GM18858 (cell line): Measurements from ENCODE around the gene ATIC.

Experiments used
- ATAC-seq: cut with Tn5 transposase; IDR thresholded peaks from one replicate; pipeline ENCODE4 v1.9.1; 2021; ENCODE audit not compliant: unreplicated experiment

The ATIC gene

DNA sequence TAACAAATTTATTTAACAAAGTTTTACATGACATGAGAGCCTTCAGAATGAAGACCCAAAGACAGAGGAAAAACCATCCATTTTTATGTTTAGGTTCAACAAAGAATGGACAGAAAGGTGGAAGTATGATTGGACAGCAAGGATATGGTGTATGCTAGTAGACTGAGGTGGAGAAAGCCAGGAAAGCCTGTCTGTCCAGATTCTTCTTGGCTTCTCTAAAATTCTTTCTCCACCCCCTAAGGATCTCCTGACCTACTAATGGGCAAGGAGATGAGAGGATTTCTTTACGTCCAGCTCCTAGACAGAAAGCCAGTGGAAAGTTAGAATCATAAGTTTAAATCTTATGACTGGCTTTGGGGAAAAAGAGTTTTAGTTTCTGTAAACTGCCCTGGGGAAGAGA lies 3.0 kb downstream of the ATIC start:
- no peak for ATAC-seq

DNA sequence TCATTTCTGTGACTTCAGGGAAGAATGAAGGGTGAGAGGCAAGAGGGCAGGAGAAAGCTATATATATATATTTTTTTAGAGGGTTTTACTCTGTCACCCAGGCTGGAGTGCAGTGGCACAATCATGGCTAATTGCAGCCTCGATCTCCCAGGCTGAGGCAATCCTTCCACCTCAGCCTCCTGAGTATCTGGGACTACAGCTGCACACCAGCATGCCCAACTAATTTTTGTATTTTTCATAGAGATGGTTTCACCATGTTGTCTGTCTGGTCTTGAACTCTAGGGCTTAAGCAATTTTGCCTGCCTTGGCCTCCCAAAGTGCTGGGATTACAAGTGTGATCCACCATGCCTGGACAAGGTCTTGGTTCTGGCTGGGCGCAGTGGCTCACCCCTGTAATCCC lies 3.4 kb downstream of the ATIC start:
- ATAC-seq = no peak

DNA sequence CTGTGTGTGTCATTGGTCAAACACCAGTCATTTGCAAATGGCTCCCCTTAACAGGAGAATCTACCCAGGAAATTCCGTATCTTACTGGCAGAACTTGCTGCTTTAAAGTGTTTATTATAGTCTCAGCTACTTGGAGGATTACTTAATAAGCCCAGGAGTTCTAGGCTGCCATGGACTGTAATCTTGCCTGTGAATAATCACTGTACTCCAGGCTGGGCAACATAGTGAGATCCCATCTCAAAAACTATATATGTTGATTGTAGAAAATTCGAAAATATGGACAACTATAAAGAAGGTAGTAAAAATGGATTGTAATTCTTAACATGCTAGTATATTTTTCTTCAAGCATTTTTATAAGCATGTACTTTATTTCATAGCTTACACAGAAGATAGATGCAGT lies 4.5 kb downstream of the ATIC start:
- ATAC-seq = no peak

DNA sequence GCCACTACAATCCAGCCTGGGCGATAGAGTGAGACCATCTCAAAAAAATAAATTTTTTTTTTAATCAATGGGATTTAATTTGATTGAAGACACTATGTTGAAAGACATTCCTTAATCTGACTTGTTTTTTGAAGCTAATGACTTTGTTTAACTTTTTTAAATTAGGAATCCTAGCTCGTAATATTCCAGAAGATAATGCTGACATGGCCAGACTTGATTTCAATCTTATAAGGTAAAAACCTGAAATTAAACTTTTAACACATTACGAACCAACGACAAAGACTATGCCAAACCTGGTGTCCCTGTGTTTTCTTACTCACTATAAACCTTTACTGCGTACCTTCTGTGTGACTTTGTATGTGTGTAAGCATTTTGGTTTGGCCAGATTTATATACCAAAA lies 7.6 kb downstream of the ATIC start:
- no peak for ATAC-seq

DNA sequence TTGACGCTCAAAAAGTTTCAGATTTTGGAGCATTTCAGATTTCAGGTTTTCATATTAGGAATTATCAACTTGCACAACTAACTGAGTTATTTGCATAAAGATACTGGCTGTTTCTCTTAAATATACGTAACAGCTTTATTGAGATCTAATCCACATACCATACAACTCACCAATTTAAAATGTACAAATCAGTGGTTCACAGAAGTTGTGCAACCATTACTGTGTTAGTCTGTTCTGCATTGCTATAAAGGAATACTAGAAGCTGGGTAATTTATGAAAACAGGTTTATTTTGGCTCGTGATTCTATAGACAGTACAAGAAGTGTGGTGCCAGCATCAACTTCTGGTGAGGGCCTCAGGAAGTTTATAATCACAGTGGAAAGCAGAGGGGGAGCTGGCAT lies 8.2 kb downstream of the ATIC start:
- ATAC-seq = no peak

DNA sequence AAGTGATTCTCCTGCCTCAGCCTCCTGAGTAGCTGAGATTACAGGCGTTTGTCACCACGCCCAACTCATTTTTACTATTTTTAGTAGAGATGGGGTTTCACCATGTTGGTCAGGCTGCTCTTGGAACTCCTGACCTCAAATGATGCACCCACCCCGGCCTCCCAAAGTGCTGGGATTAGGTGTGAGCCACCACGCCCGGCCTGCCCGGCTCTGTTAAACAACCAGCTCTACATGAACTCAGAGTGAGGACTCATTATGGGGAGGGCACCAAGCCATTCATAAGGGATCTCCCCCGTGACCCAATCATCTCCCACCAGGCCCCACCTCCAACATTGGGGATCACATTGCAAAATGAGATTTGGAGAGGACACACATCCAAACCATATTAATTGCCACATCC lies 8.8 kb downstream of the ATIC start:
- ATAC-seq = no peak

DNA sequence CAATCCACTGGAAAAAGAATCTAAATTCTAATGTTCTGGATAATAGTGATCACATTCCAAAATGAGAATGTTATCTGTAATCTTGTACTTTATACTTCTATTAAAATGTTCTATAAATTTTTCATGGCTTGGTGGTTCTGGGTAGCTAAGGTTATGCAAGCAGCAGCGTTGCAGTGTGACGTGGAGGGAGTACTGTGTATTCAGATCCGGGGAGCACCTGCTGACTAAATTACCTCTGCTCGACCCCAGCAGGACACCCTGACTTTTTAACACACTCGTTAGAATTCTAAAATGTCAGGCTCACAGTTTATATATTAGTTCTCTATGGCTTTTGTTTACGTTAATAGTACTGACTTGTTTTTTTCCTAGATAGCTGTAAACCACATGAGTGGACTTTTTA lies 13.0 kb downstream of the ATIC start:
- no peak for ATAC-seq

DNA sequence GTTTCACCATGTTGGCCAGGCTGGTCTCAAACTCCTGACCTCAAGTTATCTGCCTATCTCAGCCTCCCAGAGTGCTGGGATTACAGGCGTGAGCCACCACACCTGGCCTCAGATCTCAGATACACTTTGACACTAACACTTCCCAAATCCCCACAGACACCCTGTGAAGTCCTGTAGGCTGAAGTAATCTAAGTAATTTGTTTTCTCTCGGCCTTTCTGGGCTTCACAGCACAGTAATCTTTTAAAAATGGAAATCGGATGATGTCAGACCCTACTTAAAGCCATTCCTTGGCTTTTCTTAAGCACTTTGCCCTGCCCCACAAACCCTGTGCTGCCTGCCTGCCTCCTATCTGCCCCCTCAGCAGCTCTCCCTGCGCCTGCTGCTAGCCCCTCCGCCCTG lies 16.2 kb downstream of the ATIC start:
- no peak for ATAC-seq

DNA sequence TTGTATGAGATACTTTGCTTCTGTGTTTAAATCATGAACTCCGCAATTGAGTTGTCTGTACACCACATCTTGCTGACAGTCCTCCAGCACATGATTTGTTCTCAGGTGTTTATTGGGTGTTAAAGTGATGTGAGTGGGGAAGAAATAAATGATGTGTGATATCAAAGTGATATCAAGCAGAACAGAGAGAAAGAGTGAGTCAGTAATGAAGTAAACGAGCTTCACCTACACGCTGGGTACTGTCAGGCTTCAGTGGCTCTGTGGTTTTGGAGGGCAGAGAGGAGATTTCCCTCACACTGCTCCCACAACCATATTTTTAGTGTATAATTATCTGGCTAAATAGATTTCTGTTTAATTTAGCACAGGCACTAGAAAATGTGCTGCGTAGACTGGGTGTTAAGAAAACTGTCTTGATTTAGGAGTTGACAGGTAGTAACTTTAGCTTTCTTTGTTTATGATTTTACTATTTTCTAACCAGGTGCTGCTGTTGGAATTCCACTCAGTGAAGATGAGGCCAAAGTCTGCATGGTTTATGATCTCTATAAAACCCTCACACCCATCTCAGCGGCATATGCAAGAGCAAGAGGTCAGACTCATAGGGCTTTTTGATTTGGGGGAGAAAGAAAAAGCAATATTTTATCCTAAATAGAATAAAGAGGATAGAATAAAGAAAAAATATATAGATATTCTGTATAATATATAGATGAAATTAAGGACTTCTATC lies 21.2 kb downstream of the ATIC start:
- peak; percentile 88 for ATAC-seq

DNA sequence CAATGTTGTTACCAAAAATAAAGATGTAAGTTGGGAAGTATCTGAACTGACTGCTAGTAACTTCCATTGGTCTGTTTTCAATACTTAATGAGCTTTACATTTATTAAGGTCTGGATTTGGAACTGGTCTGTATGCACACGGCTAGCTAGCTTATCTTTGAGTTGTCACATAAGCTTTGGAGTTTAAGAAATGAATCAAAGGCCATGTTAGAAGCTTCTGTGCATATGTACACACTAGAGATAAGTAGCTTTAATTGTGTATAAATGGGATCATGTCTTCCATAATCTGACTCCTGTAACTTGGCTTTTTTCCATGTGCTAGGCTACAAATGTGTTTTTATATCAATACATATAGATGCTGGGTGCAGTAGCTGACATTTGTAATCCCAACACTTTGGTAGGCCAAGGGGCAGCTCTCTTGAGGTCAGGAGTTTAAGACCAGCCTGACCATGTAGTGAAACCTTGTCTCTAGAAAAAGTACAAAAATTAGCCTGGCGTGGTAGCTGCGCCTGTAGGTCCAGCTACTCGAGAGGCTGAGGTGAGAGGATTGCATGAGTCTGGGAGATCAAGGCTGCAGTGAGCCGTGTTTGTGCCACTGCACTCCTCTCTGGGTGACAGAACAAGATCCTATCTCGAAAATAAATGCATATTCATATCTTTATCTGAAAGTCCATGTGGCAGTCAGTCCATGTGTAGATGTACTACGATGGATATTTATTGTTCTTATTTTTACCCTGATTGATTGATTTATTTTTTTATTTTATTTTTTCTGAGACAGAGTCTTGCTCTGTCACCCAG lies 27.2 kb downstream of the ATIC start:
- ATAC-seq = no peak

DNA sequence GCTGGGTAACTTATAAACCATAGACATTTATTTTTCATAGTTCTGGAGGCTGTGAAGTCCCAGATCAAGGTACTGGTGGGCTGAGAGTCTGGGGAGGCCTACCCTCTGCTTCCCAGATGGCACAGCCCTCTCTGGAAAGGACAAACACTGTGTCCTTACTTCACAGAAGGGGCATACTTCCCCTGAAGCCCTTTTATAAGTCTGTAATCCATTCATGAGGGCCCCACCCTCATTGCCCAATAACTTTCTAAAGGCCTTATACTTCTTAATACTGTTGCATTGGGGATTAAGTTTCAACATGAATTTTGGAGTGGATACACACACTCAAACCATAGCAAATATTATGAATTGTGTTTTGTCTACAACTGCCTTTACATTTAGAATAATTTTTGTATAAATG lies 36.0 kb downstream of the ATIC start:
- ATAC-seq = no peak

DNA sequence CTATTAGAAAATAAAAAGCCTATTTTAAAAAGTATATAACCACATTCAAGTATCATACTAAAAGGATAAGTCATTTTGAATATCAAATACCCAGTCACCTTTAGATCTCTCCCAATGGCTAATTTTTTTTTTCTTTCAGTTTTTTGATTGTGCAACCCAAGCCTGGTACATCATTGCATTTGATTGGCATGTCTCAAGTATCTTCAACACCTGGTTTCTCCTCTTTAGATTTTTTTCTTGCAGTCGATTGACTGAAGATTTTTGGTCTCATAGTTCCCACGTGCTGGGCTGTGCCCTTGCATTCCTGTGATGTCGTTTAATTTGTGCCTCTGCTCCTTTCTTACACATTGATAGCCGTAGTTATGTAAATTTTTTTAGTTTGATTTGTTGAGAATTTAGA lies 40.7 kb downstream of the ATIC start:
- ATAC-seq = no peak

DNA sequence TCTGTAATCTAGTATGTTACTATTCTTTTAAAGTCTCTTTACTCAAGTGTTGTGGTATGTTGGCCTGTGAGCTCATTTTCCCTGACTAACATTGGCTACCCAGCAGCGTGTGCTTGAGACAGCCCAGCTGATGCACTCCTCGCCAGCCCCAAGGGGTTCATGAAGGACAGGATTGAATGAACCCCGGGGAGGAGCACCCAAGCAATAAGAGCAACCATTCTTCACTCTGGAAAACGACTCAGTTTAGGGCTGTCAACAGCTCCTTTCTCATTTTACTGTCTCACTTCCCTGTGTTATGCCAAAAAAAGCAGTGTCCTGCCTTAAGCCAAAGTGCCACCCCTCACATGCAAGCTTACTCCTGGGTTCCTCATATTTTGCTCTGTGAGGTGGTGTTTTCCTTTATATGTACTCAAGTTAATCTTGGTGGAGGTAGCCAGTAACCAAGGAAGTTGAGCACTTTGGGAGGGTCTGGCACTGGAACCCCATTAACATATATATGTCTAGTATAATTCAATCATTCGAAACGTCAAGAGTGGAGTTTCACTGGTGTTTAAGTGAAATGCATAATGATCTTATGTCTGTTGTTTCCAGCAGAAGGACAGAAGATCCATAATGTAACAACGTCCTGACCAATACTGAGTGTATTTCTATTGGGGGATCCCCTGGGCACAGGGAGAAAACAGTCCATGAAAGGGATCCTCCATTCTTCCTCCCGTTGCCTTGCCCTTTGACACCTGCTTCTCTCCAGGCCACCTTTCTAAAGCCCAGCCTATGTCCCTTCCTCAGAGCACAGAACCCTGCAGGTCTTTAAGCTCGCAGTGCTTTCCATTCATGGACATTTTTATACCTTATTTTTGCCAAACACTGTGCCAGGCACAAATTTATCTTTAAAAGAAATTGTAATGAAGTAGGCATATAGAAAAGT lies 43.2 kb downstream of the ATIC start:
- no peak for ATAC-seq

DNA sequence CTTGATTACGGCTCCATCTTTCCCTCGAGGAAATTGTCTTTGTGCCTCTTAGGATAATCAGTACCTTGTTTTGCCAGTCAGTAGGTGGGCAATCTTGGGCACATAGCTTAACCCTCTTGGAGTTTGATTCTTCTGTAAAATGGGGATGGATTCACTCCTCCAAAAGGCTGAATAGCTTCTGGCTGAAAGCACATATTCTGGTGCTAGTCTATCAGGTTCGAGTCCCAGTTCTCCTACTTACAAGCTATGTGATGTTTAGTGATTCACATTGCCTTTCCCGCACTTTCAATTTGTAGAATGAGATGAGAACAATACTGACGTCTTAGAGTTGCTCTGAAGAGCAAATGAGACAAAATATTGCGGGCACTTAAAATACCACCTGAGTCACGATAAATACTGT lies 43.9 kb downstream of the ATIC start:
- no peak for ATAC-seq

DNA sequence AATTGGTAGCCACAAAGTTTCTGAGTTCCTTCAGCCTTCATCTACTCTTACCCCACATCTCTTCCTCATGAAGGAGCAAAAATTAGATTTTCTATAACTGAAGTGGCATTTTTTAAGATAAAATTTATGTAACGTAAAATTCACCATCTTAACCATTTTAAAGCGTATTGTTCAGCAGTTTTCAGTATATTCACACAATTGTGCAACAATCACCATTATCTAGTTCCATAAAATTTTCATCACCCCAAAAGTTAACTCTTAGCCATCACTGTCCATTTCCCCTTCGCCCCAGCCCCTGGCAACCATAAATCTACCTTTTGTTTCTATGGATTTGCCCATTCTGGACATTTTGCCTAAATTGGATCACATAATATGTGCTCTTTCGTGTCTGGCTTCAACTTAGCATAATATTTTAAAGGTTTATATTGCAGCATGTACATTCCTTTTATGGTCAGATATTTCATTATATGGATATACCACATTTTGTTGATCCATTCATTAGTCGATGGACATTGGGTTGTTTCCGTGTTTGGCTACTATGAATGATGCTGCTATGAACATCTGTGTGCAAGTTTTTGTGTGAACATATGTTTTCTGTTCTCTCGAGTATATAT lies 44.6 kb downstream of the ATIC start:
- ATAC-seq = no peak

DNA sequence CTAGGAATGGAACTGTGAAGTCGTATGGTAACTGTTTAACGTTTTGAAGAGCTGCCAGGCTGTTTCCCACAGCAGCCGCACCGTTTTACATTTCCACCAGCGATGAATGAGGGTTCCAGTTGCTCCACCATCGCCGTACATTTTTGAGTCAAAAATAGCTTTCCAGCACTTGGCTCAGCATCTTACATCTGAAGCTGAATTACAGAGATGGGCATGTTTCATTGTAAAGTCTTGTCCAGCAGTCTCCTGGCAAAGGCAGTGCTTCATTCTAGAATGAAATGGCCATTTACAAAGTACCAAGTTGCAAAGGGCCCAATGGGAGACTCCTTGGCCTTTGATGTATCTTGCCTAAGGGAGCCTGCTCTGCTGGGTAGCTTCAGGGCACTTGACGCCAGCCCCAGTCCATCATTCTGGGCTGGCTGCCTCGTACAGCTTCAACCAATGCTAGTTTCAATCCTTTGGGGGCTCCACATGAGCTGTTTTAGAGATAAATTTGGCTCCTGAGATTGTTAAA lies 45.1 kb downstream of the ATIC start:
- ATAC-seq = no peak

DNA sequence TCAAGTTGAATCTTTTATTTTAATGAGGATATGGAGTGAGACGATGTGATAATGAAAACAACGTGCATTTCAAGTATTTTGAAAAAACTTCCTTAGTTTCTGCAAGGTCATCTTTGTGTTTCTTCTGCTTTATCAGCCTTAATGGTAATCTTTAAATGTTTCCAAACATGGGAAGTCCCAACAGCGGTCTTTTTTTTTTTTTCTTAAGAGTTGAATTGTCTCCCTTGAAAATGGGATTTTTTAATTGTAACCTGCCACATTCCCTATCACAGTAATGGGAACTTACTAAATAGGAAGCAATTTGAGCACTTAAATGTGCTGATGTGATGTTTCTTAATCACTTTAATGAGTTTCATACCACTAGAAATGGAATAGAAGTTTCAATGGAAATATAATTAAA lies 45.8 kb downstream of the ATIC start:
- ATAC-seq = no peak

DNA sequence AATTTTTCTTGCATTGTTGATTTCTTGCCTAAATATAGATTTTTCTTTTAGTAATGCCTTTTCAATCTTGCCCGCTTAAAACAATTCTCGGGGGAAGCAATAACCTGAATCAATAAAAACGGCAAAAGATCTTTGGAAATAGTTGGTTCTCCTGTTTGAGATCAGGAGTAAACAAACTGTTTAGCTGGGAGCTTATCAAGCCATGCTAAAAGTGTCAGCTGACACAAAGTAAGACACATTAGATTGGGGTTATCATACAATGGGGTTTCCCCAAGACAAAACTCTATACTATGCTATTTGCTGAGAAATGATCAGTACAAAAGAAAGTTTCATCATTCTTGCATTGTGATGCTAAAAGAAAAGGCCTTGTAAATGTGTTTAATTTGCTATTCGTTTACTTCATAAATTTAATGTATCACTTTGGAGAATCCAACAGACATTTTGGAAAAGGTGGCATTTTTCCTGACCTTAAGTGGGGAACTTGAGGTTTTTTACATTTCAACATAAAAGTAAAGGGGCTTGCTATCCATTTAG lies 46.5 kb downstream of the ATIC start:
- ATAC-seq = no peak

DNA sequence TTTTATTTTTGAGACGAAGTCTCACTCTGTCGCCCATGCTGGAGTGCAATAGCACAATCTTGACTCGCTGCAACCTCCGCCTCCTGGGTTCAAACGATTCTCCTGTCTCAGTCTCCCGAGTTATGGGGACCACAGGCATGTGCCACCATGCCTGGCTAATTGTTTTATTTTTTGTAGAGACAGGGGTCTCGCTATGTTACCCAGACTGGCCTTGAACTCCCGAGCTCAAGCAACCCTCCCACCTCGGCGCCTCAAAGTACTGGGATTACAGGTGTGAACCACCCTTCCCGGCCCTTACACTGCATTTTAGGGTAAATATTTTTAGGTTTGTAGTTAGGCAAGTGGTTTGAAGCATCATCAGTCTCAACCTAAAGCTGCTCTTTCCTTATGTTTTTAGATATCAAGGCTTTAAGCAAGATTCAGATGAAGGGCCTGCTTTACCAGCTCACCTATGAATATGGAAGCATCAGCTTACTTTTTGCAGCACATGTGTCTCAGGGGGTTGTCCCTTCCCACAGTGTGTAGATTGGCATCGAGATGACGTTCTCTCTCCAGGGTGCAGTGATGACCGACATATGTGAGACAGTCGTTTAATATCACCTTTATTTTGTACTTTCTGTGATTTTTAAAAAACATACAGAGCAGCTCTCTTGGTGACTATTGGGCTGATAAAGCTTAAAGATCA lies 47.2 kb downstream of the ATIC start:
- ATAC-seq = no peak

DNA sequence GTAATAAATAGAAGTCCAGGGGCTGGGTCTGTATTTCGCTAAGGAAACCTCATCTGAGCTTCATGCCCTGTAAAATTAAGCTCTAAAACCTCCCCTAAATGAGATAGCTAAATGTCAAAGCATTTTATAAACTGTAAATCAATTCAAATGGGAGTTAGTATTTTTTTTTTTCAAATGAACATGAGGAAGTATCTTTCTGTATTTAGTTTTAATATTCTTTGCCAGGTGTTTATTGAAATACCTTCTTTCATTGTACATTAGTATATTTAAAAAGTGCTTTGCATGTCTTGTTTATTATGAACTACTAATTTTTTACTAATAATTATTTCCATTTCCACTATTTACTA lies 47.7 kb downstream of the ATIC start:
- no peak for ATAC-seq
